Cardiac fibroblast (primary cell): ENCODE measurements around the gene LYZ.

Experiments used
- DNase-seq, 2 donors: peaks; one replicate each; pipeline versions ENCODE4 v3.0.0 to v3.0.0-alpha.2; 2010; ENCODE audit warnings: low read depth in 2 of 2
- H3K4me3 ChIP-seq, 2 donors: replicated peaks in 1 of 2; 1 replicate in 1 of 2; 2 replicates in 1 of 2; pipeline ENCODE4 v1.5.1; 2011; ENCODE audit warnings: low read depth in 2 of 2, low read length in 2 of 2, mild to moderate bottlenecking in 2 of 2, moderate library complexity in 1 of 2
- TF ChIP-seq, protein P1 (sequence below): IDR thresholded peaks from one replicate; pipeline ENCODE4 v1.5.1; 2011; ENCODE audit warnings: low read depth, mild to moderate bottlenecking, low read length, inconsistent platforms

The LYZ gene

DNA sequence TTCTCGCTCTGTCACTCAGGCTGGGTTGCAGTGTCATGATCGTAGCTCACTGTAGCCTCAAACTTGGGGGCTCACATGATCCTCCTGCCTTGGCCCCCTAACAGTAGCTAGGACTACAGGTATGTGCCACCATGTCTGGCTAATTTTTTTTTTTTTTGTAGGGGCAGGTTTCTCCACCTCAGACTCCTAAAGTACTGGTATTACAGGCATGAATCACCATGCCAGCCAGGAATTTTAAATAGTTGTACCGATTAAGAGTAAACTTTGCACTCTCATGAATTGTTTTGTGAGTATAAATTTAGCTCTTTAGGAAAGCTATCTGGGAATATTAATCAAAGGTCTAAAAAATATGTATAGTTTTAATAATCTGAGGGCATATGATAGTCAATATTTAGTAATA lies 36.9 kb downstream of the LYZ start:
- TF ChIP-seq, protein P1, sequence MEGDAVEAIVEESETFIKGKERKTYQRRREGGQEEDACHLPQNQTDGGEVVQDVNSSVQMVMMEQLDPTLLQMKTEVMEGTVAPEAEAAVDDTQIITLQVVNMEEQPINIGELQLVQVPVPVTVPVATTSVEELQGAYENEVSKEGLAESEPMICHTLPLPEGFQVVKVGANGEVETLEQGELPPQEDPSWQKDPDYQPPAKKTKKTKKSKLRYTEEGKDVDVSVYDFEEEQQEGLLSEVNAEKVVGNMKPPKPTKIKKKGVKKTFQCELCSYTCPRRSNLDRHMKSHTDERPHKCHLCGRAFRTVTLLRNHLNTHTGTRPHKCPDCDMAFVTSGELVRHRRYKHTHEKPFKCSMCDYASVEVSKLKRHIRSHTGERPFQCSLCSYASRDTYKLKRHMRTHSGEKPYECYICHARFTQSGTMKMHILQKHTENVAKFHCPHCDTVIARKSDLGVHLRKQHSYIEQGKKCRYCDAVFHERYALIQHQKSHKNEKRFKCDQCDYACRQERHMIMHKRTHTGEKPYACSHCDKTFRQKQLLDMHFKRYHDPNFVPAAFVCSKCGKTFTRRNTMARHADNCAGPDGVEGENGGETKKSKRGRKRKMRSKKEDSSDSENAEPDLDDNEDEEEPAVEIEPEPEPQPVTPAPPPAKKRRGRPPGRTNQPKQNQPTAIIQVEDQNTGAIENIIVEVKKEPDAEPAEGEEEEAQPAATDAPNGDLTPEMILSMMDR = no peak
- no peak for DNase-seq
- H3K4me3 ChIP-seq = no peak overlapping the region

DNA sequence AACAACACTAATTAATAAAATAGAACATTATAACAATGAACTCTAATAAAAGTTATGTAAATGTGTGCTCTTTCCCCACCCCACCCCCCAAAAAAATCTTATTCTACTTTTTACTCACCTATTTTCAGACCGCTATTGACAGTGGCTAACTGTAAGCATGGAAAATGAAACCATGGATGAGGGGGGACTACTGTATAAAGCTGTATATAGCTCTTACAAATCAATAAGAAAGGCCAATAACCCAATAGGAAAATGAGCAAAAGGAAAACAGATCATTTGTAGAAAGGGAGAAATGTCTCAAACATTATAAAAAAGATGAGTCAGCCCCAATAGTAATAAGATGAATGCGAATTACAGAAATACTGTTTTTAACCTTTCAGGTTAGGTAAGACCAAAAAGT lies 38.7 kb downstream of the LYZ start:
- DNase-seq = no peak
- no peak overlapping the region for H3K4me3 ChIP-seq
- TF ChIP-seq, protein P1 = no peak

DNA sequence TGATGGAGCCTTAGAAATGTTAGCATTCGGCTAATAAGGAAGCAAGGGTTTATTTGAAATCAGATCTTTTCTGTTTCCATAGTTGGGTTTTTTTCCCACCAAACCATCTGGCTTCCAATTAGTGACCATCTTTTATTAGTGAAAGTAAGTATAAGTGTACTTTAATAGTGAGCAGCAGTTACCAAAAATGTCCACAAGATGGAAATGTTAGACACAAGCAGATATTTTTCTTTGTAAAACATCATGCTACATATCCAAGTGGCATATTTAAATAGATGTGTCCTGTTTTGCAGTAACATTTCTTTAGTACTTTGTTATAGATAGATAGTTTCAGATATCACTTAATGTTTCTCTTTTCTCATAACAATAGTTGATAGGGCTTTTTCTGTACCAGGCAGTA lies 40.2 kb downstream of the LYZ start:
- H3K4me3 ChIP-seq = no peak overlapping the region
- peak; percentile 85 to 86 for DNase-seq
- TF ChIP-seq, protein P1 = peak; percentile 64

DNA sequence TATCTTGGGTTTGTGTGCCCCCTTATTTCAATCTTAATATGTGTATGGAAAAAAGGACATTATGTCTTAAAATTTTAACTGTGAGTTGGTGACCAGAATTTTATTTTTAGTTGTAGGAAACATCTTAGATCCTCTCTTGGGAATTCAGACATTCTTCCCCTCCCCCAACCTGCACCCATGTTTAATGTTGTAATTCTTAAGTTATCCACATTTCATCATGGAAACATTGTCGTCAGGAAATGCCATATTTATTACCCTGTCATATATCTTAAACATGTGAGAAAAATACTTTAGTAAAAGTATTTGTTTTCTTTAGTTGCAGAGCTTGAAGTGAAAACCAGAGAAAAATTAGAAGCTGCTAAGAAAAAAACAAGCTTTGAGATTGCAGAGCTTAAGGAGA lies 41.6 kb downstream of the LYZ start:
- H3K4me3 ChIP-seq = no peak overlapping the region
- TF ChIP-seq, protein P1 = no peak
- DNase-seq = peak; percentile 79 to 94

DNA sequence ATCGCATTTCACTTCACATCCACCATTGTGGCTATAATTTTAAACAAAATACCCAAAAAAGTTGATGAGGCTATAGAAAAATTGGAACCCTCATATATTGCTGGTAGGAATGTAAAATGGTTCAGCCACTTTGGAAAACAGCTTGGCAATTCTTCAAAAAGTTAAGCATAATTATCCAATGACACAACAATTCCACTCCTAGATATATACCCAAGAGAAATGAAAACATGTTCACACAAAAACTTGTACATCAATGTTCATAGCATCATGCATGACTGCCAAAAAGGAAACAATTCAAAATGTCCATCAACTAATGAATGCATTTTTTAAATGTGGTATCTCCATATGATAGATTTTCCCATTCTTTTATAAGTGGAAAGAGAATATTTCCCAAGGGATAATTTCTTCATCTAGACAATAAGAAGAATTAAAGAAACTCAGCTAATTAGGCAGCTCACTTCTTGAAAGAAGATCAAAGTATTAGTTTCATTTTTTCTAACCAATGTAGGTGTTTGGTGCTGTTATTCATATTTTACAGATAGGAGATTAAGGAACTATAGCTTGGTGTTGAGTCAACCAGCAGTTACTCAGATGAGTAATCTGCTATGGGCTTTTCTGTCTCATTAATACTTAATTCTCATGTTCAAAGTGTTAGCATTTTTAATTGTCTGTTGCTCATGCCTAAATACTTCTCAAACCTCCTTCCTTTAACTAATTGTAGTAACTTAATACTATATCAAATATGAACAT lies 44.2 kb downstream of the LYZ start:
- no peak overlapping the region for H3K4me3 ChIP-seq
- TF ChIP-seq, protein P1 = no peak
- DNase-seq = peak in 1 of 2 donors; percentile 54

DNA sequence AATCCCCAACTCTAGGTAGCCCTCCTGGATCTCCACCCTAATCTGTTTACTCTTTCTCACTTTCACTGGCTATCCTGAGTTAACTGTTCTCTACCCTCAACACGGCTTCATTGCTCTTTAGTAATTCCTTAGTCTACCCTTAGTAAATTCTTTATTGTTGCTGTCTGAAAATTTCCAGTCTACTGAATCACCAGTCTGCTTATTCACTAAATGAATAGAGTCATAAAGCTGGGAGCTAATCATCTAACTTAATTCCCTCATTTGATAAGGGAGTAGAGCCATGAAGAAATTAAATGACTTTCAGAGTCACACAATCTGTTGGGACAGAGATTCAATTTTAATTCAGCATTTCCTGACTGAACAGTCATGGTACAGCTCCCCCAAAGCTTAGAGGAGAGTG lies 47.9 kb downstream of the LYZ start:
- no peak overlapping the region for H3K4me3 ChIP-seq
- peak in 1 of 2 donors; percentile 54 for DNase-seq
- TF ChIP-seq, protein P1 = no peak

DNA sequence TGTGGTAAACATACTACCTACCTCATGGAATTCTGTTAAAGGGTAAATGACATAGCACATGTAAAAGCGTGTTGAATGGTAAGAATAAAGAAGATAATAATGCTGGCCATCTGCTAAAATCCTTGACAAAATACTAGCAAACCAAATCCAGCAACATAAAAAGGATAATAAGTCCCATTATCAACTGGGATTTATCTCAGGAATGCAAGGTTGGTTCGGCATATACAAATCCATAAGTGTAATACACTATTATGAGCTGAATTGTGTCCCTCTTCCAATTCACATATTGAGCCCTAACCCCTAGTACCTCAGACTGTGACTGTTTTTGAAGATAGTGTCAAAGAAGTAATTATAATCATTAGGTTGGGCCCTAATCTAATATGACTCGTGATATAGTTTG lies 48.8 kb downstream of the LYZ start:
- TF ChIP-seq, protein P1 = no peak
- no peak for DNase-seq
- H3K4me3 ChIP-seq = no peak overlapping the region
